Fibroblast of skin of right quadriceps (primary cell): ENCODE results near the gene LRRN4CL.
A peak's percentile ranks its signal among the peaks of the same experiment; 100 is the strongest.
"Not testable (repeated sequence)": the region's sequence is repeated elsewhere in the genome, so short reads cannot be mapped to it uniquely, and the experiment has no call there.

Experiments
- DNase-seq: peaks from one replicate; pipeline ENCODE4 v3.0.0-alpha.2; 2013

The LRRN4CL gene

DNA sequence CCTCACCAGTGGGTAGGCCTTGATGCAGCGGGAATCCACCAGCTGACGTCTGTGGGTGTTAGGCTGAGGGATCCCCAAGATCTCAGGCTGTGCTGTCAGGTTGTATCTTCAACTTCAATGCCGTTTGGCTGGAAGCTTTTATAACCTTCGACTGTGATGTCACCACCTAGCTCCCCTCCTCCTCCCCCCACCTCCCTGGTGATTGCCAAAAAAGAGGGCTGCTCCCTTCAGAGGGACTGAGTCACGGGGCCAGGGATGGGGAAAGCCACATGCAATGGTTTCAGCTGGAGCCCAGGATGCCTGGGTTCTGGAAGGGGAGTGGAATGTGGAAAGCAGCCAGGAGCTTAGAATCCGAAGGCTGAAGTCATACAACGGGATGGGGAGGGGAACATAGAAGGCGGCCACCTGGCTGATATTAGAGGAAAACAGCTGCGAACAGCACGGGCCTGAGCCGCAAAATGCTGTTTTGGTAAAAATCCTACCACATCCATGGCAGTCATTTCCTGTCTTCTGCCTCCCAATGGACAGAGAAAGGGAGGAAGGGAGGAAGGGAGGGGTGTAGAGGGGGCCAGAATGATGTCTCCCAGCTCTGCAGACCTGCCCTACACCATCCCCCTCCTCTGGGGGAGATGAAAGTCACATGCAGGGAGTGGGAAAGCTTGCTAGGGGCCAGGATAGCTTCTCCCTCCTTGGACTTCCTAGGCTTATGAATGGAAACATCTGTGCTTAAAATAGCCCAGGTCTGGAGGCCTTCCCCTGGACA, at the start of gene LRRN4CL:
LRRN4CL (minus strand) TSS at position 110 of the 763 bp plus-strand sequence. CDS start 1,022 bp downstream, outside the sequence.
- DNase-seq = peak; percentile 95

DNA sequence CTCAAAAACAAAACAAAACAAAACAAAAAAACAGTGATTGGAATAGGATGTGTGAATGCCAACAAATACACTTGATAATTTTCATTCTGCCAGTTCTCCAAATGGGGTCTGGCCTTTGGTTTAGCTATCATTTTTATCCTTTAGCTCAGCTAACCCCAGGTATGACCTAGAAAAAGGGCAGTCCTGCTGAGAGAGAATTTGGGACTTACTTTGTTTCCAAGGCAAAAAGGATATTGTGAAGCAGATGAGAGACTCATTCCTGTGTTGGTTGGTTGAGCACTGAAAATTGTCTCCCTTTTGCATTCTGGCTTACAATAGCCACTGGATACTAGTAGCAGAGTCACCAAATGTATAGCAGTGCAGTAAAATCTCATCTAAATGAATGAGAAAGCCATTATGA, 47.9 kb upstream of the LRRN4CL start:
- DNase-seq = no peak

DNA sequence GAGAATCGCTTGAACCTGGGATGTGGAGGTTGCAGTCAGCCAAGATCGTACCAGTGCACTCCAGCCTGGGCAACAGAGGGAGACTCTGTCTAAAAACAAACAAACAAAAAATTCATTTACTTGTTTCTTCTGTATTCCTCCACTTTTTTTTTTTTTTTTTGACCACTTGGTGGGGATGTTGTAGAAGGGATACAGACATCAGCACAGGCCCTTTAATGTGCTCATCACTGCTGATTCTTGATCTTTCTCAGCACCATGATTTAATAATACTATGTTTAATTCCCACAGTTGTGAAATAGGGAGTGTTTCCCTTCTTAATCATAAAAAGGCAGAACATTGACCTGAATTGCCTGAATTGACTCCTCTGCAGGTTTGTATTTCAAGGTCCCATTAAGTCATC, 43.5 kb upstream of the LRRN4CL start:
- peak; percentile 27 for DNase-seq

DNA sequence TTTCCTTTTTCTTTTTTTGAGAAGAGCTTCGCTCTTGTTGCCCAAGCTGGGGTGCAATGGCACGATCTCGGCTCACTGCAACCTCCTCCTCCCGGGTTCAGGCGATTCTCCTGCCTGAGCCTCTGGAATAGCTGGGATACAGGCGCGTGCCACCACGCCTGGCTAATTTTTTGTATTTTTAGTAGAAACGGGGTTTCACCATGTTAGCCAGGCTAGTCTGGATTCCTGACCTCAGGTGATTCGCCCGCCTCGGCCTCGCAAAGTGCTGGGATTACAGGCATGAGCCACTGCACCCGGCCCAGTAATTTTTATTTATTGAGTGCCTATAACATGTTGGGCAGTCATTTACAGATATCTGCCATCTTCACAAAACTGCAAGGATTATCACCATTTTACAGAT, 40.7 kb upstream of the LRRN4CL start:
- not testable (repeated sequence) for DNase-seq

DNA sequence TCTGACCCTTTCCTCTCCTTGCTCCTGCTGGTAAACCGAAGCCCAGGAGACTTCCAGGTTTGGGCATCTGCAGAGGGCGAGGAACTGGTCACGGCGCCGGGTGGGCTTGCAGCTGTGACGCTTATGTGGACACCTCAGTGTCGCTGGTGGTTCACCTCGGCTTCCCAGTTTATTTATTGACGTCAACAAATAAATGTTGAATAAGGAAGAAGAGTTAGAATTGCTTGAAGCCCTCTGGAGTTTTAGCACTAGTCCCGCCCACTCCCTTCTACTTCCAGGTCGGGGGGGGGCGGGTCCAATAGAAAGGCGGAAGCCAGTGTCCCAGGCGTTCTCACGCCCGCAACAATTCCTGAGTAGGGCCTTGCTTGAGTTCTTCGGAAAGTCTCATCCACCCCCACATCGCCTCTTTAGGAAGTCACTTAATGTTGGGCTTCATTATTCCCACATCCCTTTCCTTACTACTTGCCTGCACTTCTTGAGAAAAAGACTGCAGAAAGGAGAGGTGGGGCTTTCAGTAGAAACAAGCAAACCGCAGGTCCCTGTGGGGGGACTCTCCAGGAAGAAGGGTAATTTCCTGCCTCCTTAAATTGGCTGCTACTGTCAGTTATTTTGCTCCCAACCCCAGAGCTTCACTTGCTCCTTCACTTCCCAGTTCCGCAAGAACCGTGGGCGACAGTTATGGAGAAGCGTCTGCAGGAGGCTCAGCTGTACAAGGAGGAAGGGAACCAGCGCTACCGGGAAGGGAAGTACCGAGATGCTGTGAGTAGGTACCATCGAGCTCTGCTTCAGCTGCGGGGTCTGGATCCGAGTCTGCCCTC, 39.0 kb upstream of the LRRN4CL start, which contains the start of gene TTC9C:
TTC9C (plus strand) TSS at position 316 of the 818 bp plus-strand sequence; CDS start at position 679, 363 bp downstream.
- peak; percentile 88 for DNase-seq

DNA sequence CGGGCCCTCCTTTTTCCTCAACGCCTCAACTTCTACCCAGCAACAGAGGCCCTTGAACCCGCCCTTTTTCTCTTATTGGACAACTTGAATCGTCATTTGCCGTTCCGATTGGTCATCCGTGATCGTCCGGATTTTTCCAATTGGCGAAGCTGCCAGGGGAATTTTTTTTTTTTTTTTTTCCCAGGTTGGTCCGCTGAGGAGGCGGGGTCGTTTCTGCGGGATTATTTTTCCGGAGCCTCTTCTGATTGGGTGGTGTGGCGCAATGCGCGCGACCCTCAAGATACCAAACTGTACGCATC, 38.5 kb upstream of the LRRN4CL start:
- DNase-seq = peak; percentile 99

DNA sequence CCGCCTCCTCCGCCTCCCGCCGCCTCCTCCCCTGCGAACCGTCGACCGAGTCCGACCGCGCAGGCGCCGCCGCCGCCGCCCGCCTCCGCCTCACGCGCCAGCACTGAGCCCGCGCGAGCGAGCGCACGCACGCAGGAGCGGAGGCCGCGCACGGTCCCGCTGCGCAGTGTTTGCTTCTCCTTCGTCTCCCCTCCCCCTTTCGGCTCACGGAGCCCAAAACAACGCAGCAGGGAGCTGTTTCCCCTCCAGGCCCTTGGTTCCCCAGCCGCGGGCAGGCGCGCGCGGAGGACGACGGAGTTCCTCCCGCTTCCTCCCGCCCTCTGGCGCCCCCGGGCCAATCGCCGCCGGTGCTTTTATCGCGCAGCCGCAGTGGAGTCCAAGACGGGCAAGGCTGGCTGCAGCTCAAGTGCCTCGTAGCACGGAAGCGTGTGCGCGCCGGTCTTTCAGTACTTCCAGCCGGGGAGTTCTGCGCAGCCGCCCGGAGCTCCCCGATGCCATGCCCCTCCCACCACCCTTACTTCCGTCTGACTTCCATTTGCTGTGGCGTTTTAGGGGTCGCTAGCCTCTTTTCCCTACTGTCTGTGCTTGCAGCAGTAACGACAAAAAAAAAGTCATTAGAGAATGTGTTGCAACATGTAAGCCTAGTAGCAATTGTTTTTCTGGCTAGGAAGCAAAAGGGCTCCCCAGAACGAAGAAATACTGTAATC, 38.0 kb upstream of the LRRN4CL start, which contains the start of gene HNRNPUL2:
HNRNPUL2 (minus strand) TSS at position 293 of the 707 bp plus-strand sequence. CDS start 301 bp downstream, outside the sequence.
- peak; percentile 100 for DNase-seq

DNA sequence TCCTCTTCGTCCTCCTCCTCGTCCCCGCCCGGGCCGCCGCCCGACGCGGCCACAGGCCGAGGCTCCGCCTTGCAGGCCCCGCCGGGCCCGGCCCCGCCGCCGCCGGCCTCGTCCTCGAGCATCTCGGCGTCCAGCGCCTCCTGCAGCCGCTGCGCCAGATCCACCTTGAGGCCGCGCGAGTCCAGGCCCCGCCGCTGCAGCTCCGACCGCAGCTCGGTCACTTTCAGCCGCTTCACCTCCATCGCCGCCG, 37.5 kb upstream of the LRRN4CL start:
- DNase-seq = no peak

DNA sequence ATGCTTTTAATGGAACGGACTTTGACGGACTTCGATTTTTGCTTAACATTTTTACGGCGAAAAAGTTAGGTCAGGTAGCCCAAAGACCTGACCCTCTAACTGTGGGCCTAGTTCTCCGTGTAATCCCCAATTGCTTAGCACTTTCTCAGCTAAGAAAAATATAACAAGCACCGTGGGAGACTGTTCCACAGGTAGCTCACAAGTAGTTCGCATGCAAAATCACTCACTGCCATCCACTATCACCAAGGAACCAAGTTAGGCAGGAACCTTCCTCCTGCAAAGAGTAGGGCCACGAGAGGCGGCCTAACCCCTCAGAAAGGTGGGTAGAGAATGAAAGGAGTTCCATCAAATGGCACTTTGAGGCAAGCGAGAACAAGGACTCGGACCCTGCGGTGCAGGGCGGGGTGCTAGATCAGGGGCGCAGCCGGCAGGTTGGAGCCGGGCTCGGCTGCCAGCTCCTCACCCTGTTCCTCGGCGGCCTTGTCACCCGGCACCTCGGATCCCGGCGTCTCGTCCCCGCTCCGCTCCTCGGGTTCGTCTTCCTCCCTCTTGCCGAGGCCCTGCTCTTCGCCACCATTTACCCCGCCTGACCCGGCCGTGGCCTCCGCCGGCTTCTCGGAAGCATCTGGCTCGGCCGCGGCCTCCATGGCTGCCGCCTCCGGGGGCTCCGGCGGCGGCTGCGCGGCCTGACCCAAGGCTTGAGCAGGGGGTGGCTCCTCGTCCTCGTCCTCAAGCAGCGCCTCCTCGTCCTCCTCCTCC, 37.0 kb upstream of the LRRN4CL start:
- no peak for DNase-seq

DNA sequence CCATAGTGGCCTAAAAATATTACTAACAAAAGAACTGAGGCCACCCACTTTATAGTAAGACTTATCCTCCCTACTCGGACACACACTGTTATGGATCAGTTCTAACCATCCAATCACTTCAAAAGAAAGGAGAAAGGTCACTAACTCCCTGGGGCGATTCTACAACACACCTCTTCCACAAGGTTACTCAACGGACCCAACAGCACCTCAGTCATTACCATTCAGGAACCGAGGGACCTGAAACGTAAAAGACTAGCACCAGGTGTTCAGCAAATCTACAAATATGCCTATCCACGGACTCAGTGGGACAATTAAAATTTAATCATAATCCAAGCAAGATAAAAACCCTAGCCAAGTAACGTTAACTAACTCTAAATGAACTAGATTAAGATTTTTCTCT, 36.3 kb upstream of the LRRN4CL start:
- no peak for DNase-seq

DNA sequence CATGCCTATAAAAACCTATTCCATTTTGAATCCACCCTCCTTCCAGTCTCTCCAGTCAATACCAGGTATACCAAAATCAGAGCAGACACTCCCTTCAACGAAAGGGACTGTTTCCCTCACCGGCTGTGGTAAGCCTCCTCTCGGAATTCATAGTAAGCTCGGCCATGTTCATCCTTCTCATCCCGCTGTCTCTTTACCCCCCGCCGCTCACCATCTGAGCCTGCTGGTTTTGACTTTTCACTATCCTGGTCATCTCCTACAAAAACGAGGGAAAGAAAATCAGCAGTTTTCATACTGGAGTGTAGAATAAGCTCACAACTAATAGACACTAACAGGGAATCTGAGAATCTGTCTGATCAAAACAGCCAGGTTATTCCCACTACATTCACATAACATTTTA, 34.8 kb upstream of the LRRN4CL start:
- DNase-seq = no peak

DNA sequence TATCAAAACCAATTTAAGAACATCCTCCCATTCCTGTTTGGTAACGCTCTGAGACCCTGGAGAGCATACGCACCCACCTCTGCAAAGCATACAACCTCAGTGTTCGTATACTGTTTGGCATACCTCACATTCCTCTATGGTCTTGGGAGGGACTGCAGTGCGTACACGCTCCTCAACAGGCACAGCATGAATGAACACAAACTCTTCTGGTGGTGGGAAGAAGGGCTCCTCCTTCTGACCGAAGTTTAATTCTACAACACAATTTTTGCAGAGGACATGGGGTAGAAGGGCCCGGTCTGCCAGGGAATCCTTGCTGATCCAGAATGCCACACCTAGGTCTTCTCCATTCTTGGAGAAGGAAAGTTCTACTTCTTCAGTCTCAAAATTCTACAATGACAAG, 32.7 kb upstream of the LRRN4CL start:
- DNase-seq = peak; percentile 41

DNA sequence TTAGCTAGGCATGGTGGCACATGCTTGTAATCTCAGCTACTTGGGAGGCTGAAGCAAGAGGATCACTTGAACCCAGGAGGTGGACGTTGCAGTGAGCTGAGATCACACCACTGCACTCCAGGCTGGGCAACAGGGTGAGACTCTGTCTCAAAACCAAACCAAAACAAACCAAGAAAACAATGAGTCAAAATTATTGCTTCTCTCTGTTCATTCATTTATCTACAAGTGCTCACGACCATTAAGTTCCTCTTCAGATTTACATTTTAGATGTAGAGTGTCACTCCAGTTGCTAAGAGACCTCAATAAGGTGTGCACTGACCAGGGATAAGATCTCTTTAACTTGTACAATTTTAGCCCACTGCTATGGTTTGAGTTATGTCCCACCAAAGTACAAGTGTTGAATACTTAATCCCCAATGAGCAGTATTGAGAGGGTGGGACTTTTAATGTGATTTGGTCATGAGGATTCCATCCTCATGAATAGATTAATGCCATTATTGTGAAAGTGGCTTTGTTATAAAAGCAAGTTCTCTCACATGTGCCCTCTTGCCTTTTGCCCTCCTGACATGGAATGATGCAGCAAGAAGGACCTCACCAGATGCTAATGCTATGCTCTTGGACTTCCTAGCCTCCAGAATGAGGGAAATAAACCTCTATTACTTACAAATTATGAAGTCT, 30.1 kb upstream of the LRRN4CL start:
- no peak for DNase-seq

DNA sequence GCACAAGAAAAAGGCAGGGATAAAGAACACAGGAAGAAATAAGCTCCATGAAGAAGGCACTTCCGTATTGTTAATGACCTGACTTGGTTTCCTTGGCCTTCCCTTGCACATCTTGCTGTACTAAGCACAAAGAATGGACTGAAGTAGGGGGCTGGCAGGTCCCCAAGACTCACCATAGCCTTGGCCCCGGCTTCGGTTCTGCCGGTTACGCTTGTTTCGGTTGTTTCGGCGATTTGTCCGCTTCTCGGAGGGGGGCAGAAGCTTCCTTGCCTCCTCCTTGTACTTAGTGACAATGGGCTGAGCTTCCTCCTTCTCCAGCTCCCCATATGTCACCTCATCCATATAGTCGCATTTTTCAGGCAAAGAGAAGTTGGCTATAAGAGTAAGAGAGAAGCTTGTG, 27.5 kb upstream of the LRRN4CL start:
- DNase-seq = no peak

DNA sequence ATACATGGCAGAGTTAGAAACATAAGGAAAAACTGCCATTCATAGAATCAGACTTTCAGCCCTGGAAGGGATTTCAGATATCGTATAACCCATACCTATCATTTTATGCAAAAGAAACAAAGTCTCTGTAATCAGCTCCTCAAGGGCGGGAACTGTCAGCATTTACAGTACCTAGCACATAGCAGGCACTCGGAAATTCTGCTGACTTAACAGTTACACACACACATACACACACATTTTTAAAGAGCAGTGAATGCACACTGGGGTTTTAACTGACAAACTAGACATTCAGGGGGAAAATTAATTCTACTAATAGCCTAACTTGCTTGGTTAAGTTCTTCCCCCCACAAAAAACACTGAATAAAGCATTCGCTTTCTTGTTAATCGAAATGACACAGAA, 26.9 kb upstream of the LRRN4CL start:
- DNase-seq = no peak

DNA sequence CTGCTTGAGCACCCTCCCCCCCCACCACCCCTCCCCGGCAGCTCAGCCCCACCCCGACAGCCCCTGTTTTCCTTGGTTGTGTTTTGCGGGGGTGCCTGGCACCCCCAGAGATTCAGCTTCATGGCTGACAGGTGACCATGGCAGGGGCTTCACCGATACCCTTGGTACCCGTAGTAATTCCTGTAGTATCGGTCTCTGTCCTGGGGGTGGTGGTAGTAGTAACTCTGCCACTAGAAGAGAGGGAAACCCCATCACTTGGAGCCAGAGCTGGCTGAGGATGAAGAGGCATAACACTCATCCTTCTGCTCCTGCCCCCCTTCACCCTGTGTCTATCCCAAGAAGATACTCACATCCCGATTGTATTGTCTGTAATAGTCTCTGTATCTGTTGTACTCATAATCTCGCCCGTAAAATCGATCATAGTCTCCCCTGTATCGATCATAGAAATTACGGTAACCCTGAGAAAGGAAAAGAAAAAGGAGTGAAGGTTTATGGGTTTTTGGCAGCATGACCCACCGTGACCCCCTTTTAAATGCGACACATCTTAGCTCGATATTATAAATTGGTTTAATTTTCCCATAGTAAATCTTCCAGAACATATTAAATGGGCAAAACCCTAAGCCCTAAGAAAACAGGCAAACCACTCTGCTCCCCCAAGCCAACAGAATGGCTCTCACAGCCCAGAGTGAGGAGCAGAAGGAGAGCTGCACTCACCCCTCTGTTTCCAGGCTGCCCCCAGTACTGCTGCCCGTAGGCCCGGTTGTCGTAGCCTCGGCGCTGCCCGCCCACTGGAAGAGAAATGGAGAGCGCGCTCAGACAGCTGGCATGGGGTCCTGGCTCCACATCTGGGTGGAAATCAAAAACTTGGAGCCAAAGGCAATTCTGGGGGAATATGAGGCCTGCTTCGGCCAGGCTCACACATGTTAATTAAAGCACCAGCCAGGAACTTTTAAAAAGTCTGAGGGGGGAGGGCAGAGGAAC, 26.1 kb upstream of the LRRN4CL start:
- DNase-seq = no peak

DNA sequence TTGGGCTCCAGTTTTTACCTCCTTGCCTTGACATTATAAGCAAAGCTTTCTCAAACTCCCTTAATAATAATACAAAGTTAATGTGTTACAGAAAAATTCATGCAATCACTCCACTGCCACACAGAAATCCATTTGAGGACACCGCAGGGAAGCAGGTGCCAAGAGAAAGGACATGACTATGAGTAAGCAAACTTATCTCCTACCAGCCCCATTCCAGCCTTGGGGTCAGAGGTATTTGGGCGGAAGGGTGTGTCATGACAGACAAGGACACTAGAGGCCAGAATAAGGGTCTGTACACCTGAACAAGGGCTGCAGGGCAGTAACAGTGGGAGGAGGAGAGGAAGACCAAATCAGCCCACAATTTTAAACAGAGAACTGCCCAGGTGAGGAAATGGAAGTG, 24.0 kb upstream of the LRRN4CL start:
- no peak for DNase-seq

DNA sequence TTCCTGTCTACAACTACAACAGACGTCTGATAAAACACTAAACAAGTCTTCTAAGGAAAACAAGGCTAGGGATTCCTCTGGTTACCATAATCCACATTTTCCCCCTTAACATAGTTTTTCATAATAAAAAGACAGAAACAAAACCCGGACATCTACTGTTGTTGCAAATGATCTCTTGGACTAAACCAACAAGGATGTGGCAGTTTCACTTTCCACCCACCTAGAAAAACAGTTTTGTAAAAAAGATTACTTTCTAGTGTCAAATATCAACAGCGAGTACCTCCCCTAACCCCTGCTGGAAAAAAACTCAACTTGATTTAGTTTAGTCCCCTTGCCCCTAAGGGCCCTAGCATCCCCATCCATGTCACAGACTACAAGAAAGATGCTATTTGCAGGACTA, 23.5 kb upstream of the LRRN4CL start:
- DNase-seq = no peak

DNA sequence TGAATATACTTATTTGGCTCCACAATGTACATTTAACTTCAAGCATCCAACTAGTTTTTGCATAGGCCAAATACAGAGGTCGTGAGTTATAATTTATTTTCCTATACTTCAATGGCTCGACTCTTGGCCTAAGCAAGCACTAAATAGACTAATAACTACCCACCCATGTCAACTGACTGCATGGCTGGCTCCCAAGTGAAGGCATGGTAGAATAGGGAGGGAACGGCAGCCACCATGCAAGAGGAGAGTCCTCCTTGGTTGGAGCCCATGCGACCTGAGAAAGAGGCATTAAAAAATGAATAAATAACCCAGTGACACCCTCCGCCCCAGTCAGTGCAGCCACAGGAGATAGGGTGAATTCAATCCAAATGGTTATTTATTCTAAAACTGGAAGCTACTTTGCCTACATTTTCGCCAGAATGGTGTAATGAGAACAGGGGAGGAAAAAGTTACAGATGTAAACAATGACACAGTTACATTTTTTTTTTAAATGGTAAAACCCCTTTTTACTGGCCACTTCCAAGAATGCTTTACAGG, 23.0 kb upstream of the LRRN4CL start:
- no peak for DNase-seq

DNA sequence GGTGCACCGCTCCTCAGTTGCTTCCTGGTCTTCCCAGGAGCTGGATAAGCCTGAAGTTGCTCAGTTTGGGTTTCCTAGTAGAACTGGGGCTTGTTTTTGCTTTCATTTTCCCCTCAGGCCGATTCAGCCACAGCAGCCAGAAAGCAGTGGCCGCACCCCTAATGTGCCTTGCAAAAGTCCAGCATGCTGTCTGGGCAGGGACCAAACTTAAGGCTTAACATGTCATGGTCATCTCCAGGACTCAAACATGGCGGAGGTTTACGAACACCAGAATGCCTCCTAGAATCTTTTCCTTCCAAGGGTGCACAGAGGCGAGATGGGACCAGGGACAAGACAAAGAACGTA, 20.6 kb upstream of the LRRN4CL start:
- DNase-seq = no peak
